Measurements from ENCODE around the gene ALPK1.

- no peak for TF ChIP-seq CTCF (IDR thresholded peaks at IDR 0.05; ENCODE audit: low read length)
- TF ChIP-seq EZH2 (optimal IDR thresholded peaks at IDR 0.05; ENCODE audit: low read depth, low read length): no peak
Observed at GRCh38 chr4:112284166-112284565, 13.0 kb upstream of the ALPK1 start.
